Stimulated activated CD4-positive, alpha-beta T cell treated with anti-CD3 and anti-CD28 coated beads, TNF-alpha, amount 100 ng/mL, for 24 hours (primary cell): Measurements from ENCODE around the gene DPEP3.
A peak's percentile ranks its signal among the peaks of the same experiment; 100 is the strongest.

Experiments used
- DNase-seq, 3 experiments: peaks; one replicate each; pipeline ENCODE4 v3.0.0-alpha.2; 2020; ENCODE audit warnings: low read depth in 3 of 3

DPEP3 gene

DNA sequence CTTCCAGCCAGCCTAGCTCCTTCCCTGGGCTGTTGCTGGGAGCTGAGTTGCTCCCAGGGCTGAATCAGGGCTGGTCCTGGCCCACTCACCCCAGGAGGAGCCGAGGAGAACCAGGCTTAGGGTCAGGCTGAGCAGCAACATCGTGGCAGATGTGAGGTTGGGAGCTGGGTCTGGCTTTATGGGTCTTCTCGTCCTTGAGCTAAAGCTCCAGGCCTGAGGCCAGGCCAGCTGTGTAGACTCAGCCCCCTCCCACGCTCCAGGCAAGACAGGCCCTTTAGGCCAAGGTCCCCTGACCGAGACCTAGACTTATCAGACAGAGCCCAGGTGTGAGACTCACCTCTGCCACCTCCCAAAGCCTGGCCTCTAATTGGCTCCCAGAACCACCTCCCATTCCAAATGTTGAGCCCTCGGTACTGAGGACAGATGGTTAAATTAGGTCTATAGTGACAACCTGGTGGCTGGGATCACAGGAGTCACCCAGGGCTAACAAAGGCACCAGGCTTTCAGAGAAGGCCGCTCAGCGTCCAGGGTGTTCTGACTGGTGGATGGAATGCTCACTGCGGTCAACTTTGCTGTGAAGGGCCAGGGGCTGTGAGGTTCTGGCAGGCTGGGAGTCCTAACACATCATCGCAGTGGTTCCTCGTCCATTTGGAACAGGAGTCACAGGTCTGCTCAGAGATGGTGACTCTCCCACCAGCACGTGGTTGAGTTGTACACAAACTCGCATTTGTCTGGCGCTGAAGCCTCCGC, 48.4 kb downstream of the DPEP3 start, which contains the start of gene CTRL:
Gene CTRL, minus strand, starts transcription at position 151 of the 750 bp plus-strand sequence. Its CDS starts 10 bp downstream, at position 141.
- no peak for DNase-seq

DNA sequence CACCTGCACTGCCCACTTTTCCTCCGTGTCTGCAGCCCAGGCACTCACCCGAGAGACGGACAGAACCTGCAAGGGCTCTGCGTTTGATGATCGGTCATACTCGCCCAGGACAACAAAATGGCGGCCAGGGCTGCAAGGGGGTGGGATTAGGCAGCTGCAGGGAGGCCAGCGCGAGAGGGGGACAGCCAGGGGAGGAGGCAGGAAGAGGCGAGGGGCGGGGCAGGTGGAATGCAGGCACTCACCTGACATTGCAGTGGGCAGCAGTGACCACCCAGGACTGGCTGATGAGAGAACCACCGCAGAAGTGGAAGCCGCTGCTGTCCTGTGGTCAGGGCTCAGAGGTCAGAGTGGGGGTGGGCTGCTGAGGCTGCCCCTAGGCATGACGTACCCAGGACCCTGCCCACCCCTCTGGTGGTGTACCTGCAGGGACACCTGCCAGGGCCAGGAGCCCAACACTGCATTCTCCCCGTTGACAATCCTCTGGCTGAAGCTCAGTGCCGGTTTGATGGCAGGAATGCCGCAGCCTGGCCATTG, 49.6 kb downstream of the DPEP3 start:
- DNase-seq = no peak

- DNase-seq = no peak
Observed at GRCh38 chr16:67930191-67930590, 50.1 kb downstream of the DPEP3 start.

- peak; percentile 64 to 76 (median 64) for DNase-seq
Observed at GRCh38 chr16:67928561-67929364, 51.5 kb downstream of the DPEP3 start.

GRCh38 chr16:67928147-67928546, 52.2 kb downstream of the DPEP3 start:
- DNase-seq = no peak

GRCh38 chr16:67927131-67927941, 53.0 kb downstream of the DPEP3 start:
- no peak for DNase-seq

- DNase-seq = no peak
Observed at GRCh38 chr16:67926181-67926750, 54.0 kb downstream of the DPEP3 start.
